ENCODE data around the gene ERC2.

DNA sequence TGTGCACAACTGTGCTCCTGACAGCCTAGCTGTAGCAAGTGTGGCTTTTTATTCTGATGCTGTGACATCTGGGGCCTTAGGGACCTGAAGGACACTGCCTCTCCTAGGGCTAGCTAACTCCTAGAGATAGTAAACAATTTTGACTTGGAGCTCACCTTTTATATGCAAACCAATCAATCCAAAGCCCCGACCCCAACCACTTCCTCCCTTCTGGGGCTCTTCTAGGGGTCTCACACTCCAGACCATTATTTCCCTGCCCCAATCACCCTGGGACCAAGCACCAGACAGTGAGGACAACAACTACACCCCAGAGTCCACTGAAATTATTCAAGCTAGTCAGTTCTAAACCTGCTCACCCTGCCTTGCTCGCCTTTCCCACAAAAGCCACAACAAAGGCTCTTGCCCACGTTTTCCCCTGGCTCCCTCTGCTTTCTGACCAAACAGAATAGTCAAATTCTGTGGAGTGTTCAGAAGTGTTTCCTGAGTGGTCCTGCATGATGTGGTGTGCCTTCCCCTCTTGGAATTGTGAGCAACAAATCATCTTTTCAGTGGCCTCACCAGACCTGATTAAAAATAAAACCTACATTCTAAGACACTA lies 897.0 kb downstream of the ERC2 start:
- TF ChIP-seq, protein P1, sequence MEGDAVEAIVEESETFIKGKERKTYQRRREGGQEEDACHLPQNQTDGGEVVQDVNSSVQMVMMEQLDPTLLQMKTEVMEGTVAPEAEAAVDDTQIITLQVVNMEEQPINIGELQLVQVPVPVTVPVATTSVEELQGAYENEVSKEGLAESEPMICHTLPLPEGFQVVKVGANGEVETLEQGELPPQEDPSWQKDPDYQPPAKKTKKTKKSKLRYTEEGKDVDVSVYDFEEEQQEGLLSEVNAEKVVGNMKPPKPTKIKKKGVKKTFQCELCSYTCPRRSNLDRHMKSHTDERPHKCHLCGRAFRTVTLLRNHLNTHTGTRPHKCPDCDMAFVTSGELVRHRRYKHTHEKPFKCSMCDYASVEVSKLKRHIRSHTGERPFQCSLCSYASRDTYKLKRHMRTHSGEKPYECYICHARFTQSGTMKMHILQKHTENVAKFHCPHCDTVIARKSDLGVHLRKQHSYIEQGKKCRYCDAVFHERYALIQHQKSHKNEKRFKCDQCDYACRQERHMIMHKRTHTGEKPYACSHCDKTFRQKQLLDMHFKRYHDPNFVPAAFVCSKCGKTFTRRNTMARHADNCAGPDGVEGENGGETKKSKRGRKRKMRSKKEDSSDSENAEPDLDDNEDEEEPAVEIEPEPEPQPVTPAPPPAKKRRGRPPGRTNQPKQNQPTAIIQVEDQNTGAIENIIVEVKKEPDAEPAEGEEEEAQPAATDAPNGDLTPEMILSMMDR (IDR thresholded peaks at IDR 0.05) = no peak
- no peak for TF ChIP-seq POLR2A (IDR thresholded peaks at IDR 0.05)

Data from heart left ventricle (tissue), 13 donors.